Neural crest cell (in vitro differentiated cells): Measurements from ENCODE around the gene ITPR1. TPM values are rescaled to one million over a fixed set of nuclear protein-coding genes. Genes with fewer than 3 reads are reported as not detected.

Experiments
- DNase-seq: peaks from one replicate; pipeline ENCODE4 v3.0.0; 2021; ENCODE audit warnings: low read depth, mixed read lengths, low spot score
- H3K27ac Mint-ChIP-seq: one replicate; pipeline ENCODE4 v1.8.0; 2021; ENCODE audit warnings: mild to moderate bottlenecking, mixed read lengths; ENCODE audit not compliant: unreplicated experiment
- H3K27me3 Mint-ChIP-seq: 2 replicates; pipeline ENCODE4 v1.8.0; 2021; ENCODE audit warnings: low read depth, mild to moderate bottlenecking, mixed read lengths
- H3K36me3 Mint-ChIP-seq: 2 replicates; pipeline ENCODE4 v1.8.0; 2021; ENCODE audit warnings: low read depth, mild to moderate bottlenecking, mixed read lengths
- H3K4me1 Mint-ChIP-seq: 2 replicates; pipeline ENCODE4 v1.8.0; 2021; ENCODE audit warnings: mixed read lengths
- H3K4me3 Mint-ChIP-seq: one replicate; pipeline ENCODE4 v1.8.0; 2021; ENCODE audit warnings: mild to moderate bottlenecking, mixed read lengths
- H3K9me3 Mint-ChIP-seq: 2 replicates; pipeline ENCODE4 v1.8.0; 2021; ENCODE audit warnings: mixed read lengths
- total RNA-seq: library from RNA; stranded (reverse); gene quantifications from 2 replicates; pipeline ENCODE4 v1.2.1, GENCODE V29; 2021
- TF ChIP-seq, protein P1 (sequence below): fragments of 200-600 bp; sonication (generic); conservative IDR thresholded peaks from 2 replicates; pipeline ENCODE4 v1.5.0; 2021; ENCODE audit warnings: antibody characterized with exemption, mild to moderate bottlenecking

The ITPR1 gene
- total RNA-seq, 1 donor from 2014 or later: 4.8 TPM

DNA sequence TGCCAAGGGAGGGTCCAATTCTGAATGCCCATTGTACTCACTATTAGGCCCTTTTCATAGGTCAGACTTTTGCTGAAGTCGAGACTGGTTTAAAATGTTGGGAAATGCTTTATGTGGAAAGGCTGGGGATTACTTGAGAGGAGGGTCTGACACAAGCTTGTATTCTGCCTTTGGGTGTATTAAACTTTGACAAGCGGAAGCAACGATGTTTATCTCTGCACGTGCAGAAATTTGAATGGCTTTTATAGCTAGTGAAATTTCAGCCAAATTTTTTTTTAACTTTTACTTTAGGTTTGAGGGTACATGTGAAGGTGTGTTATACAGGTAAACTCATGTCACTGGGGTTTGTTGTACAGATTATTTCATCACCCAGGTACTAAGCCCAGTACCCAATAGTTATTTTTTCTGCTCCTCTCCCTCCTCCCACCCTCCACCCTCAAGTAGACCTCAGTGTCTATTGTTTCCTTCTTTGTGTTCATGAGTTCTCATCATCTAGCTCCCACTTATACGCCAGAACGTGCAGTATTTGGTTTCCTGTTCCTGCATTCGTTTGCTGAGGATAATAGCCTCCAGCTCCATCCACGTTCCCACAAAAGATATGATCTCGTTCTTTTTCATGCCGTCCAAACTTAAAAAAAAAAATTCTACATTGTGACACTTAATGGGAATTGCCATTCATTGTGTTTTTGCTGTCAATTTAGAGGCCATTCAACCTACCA is 263.1 kb downstream of the ITPR1 start:
- TF ChIP-seq, protein P1, sequence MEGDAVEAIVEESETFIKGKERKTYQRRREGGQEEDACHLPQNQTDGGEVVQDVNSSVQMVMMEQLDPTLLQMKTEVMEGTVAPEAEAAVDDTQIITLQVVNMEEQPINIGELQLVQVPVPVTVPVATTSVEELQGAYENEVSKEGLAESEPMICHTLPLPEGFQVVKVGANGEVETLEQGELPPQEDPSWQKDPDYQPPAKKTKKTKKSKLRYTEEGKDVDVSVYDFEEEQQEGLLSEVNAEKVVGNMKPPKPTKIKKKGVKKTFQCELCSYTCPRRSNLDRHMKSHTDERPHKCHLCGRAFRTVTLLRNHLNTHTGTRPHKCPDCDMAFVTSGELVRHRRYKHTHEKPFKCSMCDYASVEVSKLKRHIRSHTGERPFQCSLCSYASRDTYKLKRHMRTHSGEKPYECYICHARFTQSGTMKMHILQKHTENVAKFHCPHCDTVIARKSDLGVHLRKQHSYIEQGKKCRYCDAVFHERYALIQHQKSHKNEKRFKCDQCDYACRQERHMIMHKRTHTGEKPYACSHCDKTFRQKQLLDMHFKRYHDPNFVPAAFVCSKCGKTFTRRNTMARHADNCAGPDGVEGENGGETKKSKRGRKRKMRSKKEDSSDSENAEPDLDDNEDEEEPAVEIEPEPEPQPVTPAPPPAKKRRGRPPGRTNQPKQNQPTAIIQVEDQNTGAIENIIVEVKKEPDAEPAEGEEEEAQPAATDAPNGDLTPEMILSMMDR: no peak
- Mint-ChIP-seq H3K27ac (no peak overlapping the region), H3K4me3 (no peak overlapping the region), H3K9me3 (no peaks in the 10 kb centered on the region), H3K36me3 (peaks cover 3% of the 10 kb centered on the region), H3K27me3 (peaks cover 3% of the 10 kb centered on the region), H3K4me1 (peaks cover 14% of the 10 kb centered on the region)
- no peak for DNase-seq

DNA sequence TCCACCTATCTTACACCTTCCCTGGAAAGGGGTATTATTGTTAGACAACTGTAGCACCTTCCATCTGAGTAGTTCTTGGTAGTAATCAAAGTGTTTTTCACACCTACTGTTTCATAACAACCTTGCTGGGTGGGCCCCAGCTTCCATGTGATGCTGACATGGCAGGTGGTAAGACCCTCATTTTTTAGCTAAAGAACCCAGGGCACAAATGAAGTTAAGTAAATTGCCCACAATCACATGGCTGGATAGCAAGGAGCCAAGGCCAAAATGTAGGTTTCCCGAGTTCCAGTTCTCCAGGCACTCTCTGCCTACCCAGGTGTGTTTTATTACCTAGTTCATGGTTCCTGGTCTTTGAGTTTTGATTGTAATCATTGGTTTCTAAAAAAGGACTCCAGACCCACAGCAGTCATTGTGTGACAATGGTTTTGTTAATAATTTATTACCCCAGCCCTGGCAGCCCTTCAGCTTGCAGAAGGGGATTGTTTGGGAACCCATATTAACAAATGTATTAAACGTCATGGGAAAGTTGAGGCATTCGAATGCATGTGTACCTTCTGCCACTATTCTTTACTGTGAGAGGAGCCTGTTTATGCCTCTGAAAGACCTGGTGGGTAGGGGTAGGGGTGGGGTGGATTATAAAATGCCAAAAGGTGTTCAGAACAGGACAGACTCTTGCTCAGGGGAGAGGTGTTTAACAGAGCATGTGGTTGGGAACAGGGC is 263.9 kb downstream of the ITPR1 start:
- H3K27me3 Mint-ChIP-seq: peaks cover 3% of the 10 kb centered on the region

DNA sequence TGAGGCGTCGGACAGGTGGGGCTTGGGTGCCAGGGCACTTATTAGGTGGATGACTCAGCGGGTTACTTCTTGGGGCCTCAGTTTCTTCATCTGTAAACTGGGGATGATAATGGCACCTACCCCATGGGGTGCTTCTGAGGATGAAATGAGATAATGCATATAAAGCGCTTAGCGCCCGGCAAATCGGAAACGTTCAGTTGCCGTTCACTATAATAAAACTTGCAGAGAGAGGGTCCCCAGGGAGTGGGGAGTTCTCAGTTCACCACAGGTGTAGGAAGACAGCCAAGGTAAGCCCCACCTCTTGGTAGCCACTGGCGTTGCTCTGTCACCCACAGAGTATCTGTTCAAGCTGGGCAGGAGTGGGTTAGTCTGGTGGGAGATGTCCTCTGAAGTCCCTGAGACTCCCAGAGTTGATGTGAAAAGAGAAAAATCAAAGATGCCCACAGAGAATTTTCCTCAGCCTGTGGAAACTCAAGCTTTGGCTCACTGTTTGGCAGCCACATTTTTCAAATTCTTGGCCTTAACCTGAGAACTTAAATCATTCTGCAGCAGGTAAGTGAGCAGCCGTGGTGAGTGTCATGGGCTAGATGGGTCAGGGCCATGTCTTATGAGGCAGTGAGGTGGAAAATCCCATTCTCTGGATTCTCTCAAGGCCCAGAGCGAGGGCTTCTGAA is 264.6 kb downstream of the ITPR1 start:
- no peak overlapping the region for H3K4me3 Mint-ChIP-seq
- no peak for DNase-seq
- H3K27me3 Mint-ChIP-seq: peaks cover 3% of the 10 kb centered on the region
- TF ChIP-seq, protein P1: no peak
- H3K9me3 Mint-ChIP-seq: peaks cover 1% of the 10 kb centered on the region
- peaks cover 14% of the 10 kb centered on the region for H3K4me1 Mint-ChIP-seq
- H3K27ac Mint-ChIP-seq: no peak overlapping the region
- H3K36me3 Mint-ChIP-seq: peaks cover 3% of the 10 kb centered on the region

More for the DNA sequence above, 263.9 kb downstream of the ITPR1 start:
- no peak for DNase-seq
- TF ChIP-seq, protein P1: no peak
- Mint-ChIP-seq H3K4me3 (no peak overlapping the region), H3K36me3 (peaks cover 3% of the 10 kb centered on the region), H3K27ac (no peak overlapping the region), H3K9me3 (no peaks in the 10 kb centered on the region), H3K4me1 (peaks cover 14% of the 10 kb centered on the region)

DNA sequence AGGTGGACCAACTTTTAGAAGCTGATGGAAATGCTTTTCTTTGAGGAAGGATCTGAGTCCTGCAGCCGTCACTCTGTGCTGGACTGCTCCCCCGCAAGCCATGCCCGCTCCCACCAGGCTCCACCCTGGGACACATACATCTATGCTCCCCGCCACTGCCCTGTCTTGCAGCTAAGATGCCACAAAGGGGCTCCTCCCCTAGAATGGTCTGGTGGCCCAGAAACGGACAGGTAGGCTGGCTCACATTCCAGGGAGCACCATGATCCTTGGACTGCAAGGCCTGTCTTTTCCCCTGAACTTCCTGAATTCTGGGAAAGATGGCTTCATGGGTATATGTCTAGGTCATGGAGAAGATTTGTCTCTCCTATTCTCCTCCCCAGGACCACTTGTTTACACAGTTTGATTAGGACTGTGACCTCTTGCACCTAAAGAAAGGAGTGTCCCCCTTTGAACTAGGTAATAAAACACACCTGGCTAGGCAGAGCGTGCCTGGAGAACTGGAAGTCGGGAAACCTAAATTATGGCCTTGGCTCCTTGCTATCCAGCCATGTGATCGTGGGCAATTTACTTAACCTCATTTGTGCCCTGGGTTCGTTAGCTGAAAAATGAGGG is 265.2 kb downstream of the ITPR1 start:
- no peak overlapping the region for H3K4me3 Mint-ChIP-seq
- no peak for DNase-seq
- H3K4me1 Mint-ChIP-seq: peaks cover 14% of the 10 kb centered on the region
- peaks cover 5% of the 10 kb centered on the region for H3K9me3 Mint-ChIP-seq
- H3K27me3 Mint-ChIP-seq: peaks cover 2% of the 10 kb centered on the region
- H3K27ac Mint-ChIP-seq: no peak overlapping the region
- H3K36me3 Mint-ChIP-seq: peaks cover 5% of the 10 kb centered on the region
- TF ChIP-seq, protein P1: no peak

DNA sequence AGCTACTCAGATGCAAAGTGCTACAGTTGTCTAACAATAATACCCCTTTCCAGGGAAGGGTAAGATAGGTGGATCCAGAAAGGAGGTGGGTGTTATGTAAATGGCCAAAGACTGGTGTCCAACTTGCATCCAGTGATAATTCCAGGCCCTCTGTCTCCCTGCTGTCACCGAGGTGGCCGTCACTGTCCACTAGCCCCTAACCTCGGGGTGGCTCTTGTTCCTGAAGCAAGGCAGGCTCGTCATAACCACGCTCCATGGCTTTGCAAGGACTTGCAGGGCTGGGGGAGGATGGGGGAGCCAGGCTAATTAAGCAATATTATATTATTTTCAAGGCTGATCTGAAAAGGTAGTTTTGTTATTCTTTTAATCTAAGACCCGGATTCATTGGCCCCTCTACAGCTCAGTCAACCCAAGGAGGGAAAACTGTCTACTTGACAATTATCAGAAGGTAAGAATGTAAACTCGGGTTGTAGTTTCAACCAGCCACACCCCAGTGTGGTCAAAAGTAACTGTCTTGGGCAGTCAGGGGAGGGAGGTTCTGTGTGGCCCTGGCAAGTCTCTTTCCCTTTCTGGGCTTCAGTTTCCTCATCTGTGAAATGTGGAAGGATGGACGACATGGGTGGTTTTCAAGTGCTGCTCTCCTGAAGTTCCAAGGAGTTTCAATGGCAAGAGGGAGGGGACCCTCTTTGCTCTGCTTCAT is 266.0 kb downstream of the ITPR1 start:
- Mint-ChIP-seq H3K9me3 (peaks cover 8% of the 10 kb centered on the region), H3K4me1 (peaks cover 14% of the 10 kb centered on the region), H3K27me3 (no peaks in the 10 kb centered on the region), H3K4me3 (no peak overlapping the region), H3K27ac (no peak overlapping the region), H3K36me3 (peaks cover 5% of the 10 kb centered on the region)
- TF ChIP-seq, protein P1: no peak
- no peak for DNase-seq
